HepG2 (cell line): ENCODE data around the gene TMEM100. TPM values are rescaled to one million over a fixed set of nuclear protein-coding genes. Genes with fewer than 3 reads are reported as not detected.
A peak's percentile ranks its signal among the peaks of the same experiment; 100 is the strongest.

ENCODE experiments used
- ASH2L ChIP-seq: fragments of 300-600, 200-600 bp; sonication (generic); IDR thresholded peaks from 2 replicates; pipeline ENCODE4 v1.7.0; 2017; ENCODE audit warnings: low read depth, mild to moderate bottlenecking, moderate library complexity, mixed read lengths, low read length; ENCODE audit not compliant: insufficient read length
- KDM2A ChIP-seq: sonication (generic); formaldehyde crosslinking; IDR thresholded peaks from 2 replicates; pipeline ENCODE4 v1.4.0; 2020; ENCODE audit warnings: low read depth, missing genetic modification reagents, borderline replicate concordance
- KLF12 ChIP-seq: sonication (generic); formaldehyde crosslinking; IDR thresholded peaks from 2 replicates; pipeline ENCODE4 v1.4.0; 2020; ENCODE audit warnings: missing genetic modification reagents, borderline replicate concordance
- REST ChIP-seq, 2 experiments: IDR thresholded peaks; 2 replicates each; pipeline ENCODE4 v1.6.1; 2011 to 2012; ENCODE audit warnings: low read length in 2 of 2, borderline replicate concordance in 1 of 2, low read depth in 1 of 2, mild to moderate bottlenecking in 1 of 2, moderate library complexity in 1 of 2
- SAP130 ChIP-seq: IDR thresholded peaks from 2 replicates; pipeline ENCODE4 v1.6.1; 2016; ENCODE audit warnings: low read depth
- SMC3 ChIP-seq: IDR thresholded peaks from 2 replicates; pipeline ENCODE4 v1.6.1; 2011; ENCODE audit warnings: low read length, improper control_type of control experiment
- SNAI1 ChIP-seq: sonication (generic); formaldehyde crosslinking; IDR thresholded peaks from 2 replicates; pipeline ENCODE4 v1.5.0; 2020; ENCODE audit warnings: mild to moderate bottlenecking, missing genetic modification reagents, borderline replicate concordance
- SOX5 ChIP-seq: IDR thresholded peaks from 2 replicates; pipeline ENCODE4 v1.6.1; 2016; ENCODE audit warnings: borderline replicate concordance
- SOX6 ChIP-seq, 2 experiments: fragments of 450-650 bp in 1 of 2; sonication (generic) in 1 of 2; formaldehyde crosslinking in 1 of 2; IDR thresholded peaks; 2 replicates each; pipeline versions ENCODE4 v1.4.0 to v1.6.1; 2017 to 2020; ENCODE audit warnings: antibody characterized with exemption in 1 of 2, mild to moderate bottlenecking in 1 of 2, missing genetic modification reagents in 1 of 2
- SP2 ChIP-seq: sonication (generic); formaldehyde crosslinking; IDR thresholded peaks from 2 replicates; pipeline ENCODE4 v1.5.1; 2020; ENCODE audit warnings: mild to moderate bottlenecking, missing genetic modification reagents
- TGIF2 ChIP-seq: IDR thresholded peaks from 2 replicates; pipeline ENCODE4 v1.6.1; 2016; ENCODE audit warnings: control low read depth, missing compliant biosample characterization
- ZNF224 ChIP-seq: sonication (generic); formaldehyde crosslinking; IDR thresholded peaks from 2 replicates; pipeline ENCODE4 v1.5.0; 2020; ENCODE audit warnings: mild to moderate bottlenecking, missing genetic modification reagents
- ZNF460 ChIP-seq: sonication (generic); formaldehyde crosslinking; IDR thresholded peaks from 2 replicates; pipeline ENCODE4 v1.5.1; 2020; ENCODE audit warnings: missing genetic modification reagents, mild to moderate bottlenecking, borderline replicate concordance
- ZNF501 ChIP-seq: sonication (generic); formaldehyde crosslinking; IDR thresholded peaks from 2 replicates; pipeline ENCODE4 v1.5.1; 2020; ENCODE audit warnings: mild to moderate bottlenecking, moderate library complexity, missing genetic modification reagents
- ZNF503 ChIP-seq: sonication (generic); formaldehyde crosslinking; IDR thresholded peaks from 2 replicates; pipeline ENCODE4 v1.4.0; 2020; ENCODE audit warnings: missing genetic modification reagents
- ZNF580 ChIP-seq: IDR thresholded peaks from 2 replicates; pipeline ENCODE4 v1.6.1; 2016; ENCODE audit warnings: low read depth, borderline replicate concordance
- ZNF672 ChIP-seq: sonication (generic); formaldehyde crosslinking; IDR thresholded peaks from 2 replicates; pipeline ENCODE4 v1.8.1; 2022; ENCODE audit warnings: missing genetic modification reagents
- ZNF770 ChIP-seq: sonication (generic); formaldehyde crosslinking; IDR thresholded peaks from 2 replicates; pipeline ENCODE4 v1.5.0; 2020; ENCODE audit warnings: mild to moderate bottlenecking, missing genetic modification reagents
- ZNF883 ChIP-seq: sonication (generic); formaldehyde crosslinking; IDR thresholded peaks from 2 replicates; pipeline ENCODE4 v1.5.1; 2020; ENCODE audit warnings: mild to moderate bottlenecking, missing genetic modification reagents; ENCODE audit errors: not compliant biosample characterization
- polyA plus RNA-seq, 8 experiments: library from polyadenylated mRNA; depleted of rRNA in 3 of 8; stranded (reverse) in 7 of 8; unstranded in 1 of 8; fragments of >200 nt; fragmentation: Illumina TruSeq in 4 of 8; extraction: Trizol in 4 of 8; gene quantifications; 2 replicates each; pipeline versions ENCODE4 v1.2.1 to v1.2.3, GENCODE V29; 2011 to 2016; ENCODE audit warnings: low read depth in 4 of 8, missing spikeins in 1 of 8, mixed read lengths in 1 of 8; ENCODE audit not compliant: insufficient read depth in 1 of 8
- total RNA-seq, 5 experiments: library from RNA; depleted of rRNA; stranded (reverse); fragments of >200 nt; fragmentation: Illumina TruSeq; extraction: Trizol; gene quantifications; 2 replicates each; pipeline ENCODE4 v1.2.3, GENCODE V29; 2016; ENCODE audit warnings: low read depth in 1 of 5

TMEM100 gene
- total and polyA plus RNA-seq, 2 of the 13 experiments (the other 11 are each of a cell fraction or from before 2014, with no cell fraction given), result not detected

- TF ChIP-seq REST (IDR thresholded peaks at IDR 0.05; ENCODE audit: borderline replicate concordance in 1 of 2, low read depth in 1 of 2, low read length in 2 of 2) (peak in 1 of 2 experiments; percentile 43; a peak in 1 of 4 replicates), SNAI1 (CRISPR knock-in tag) (no peak), ZNF580 (CRISPR knock-in tag) (peak; percentile 96), KDM2A (CRISPR knock-in tag) (peak; percentile 95), ZNF883 (CRISPR knock-in tag) (peak; percentile 91), SMC3 (no peak), ZNF224 (CRISPR knock-in tag) (peak; percentile 44; the same call in 1 of the 2 replicates), SAP130 (CRISPR knock-in tag) (peak; percentile 85), ZNF501 (CRISPR knock-in tag) (peak; percentile 96), SOX5 (CRISPR knock-in tag) (peak; percentile 47; the same call in 1 of the 2 replicates), SOX6 (IDR thresholded peaks at IDR 0.05) (no peak), SOX6 (CRISPR knock-in tag; IDR thresholded peaks at IDR 0.05) (peak; percentile 79), ZNF460 (CRISPR knock-in tag) (peak; percentile 82; the same call in 1 of the 2 replicates), ASH2L (peak; percentile 78), SP2 (CRISPR knock-in tag) (peak; percentile 56), ZNF770 (CRISPR knock-in tag) (peak; percentile 83), TGIF2 (peak; percentile 71), ZNF672 (CRISPR knock-in tag) (no peak), ZNF503 (peak; percentile 83), KLF12 (CRISPR knock-in tag) (peak; percentile 79; the same call in 1 of the 2 replicates)
These were observed 28.3 kb upstream of the TMEM100 start, which contains the start of gene PCTP (continued) for GRCh38 chr17:55750750-55751657.
